ENCODE results near the gene PAMR1.
A peak's percentile ranks its signal among the peaks of the same experiment; 100 is the strongest.

Gene PAMR1

GRCh38 chr11:35418282-35419183, 106.9 kb downstream of the PAMR1 start:
- no peak overlapping the region for H3K9ac ChIP-seq (ENCODE audit: low read length in 5 of 5)
- H3K9me3 ChIP-seq (ENCODE audit: control insufficient read depth in 5 of 5, low read length in 5 of 5) = no peaks in the 10 kb centered on the region
- H3K36me3 ChIP-seq (ENCODE audit: control insufficient read depth in 5 of 5, insufficient read depth in 5 of 5, low read length in 5 of 5) = no peaks in the 10 kb centered on the region
- H3K27me3 ChIP-seq (ENCODE audit: control insufficient read depth in 5 of 5, insufficient read depth in 4 of 5, low read length in 5 of 5) = peaks cover 26 to 64% (median 28%) of the 10 kb centered on the region in 5 donors
- H3K4me1 ChIP-seq (ENCODE audit: control insufficient read depth in 5 of 5, insufficient read depth in 5 of 5, low read length in 5 of 5) = peaks cover 0 to 25% (median 20%) of the 10 kb centered on the region in 5 donors
- H3K27ac ChIP-seq (ENCODE audit: low read depth, low read length) = no peak overlapping the region
- peak overlapping the region in 3 of 5 donors; percentile 51 to 69 (median 67) for H3K4me3 ChIP-seq (ENCODE audit: low read depth in 1 of 5, low read length in 5 of 5)

- Histone ChIP-seq H3K9ac (ENCODE audit: low read length in 5 of 5) (no peak overlapping the region), H3K27me3 (ENCODE audit: control insufficient read depth in 5 of 5, insufficient read depth in 4 of 5, low read length in 5 of 5) (peaks cover 14 to 42% (median 19%) of the 10 kb centered on the region in 5 donors), H3K9me3 (ENCODE audit: control insufficient read depth in 5 of 5, low read length in 5 of 5) (no peaks in the 10 kb centered on the region), H3K27ac (ENCODE audit: low read depth, low read length) (no peak overlapping the region), H3K4me3 (ENCODE audit: low read depth in 1 of 5, low read length in 5 of 5) (no peak overlapping the region), H3K4me1 (ENCODE audit: control insufficient read depth in 5 of 5, insufficient read depth in 5 of 5, low read length in 5 of 5) (peaks cover 0 to 25% (median 20%) of the 10 kb centered on the region in 5 donors), H3K36me3 (ENCODE audit: control insufficient read depth in 5 of 5, insufficient read depth in 5 of 5, low read length in 5 of 5) (no peaks in the 10 kb centered on the region)
Measured at GRCh38 chr11:35415487-35415886, 109.9 kb downstream of the PAMR1 start.

GRCh38 chr11:35414776-35415175, 110.6 kb downstream of the PAMR1 start:
- peaks cover 10 to 36% (median 13%) of the 10 kb centered on the region in 5 donors for H3K27me3 ChIP-seq (ENCODE audit: control insufficient read depth in 5 of 5, insufficient read depth in 4 of 5, low read length in 5 of 5)
- H3K4me3 ChIP-seq (ENCODE audit: low read depth in 1 of 5, low read length in 5 of 5) = no peak overlapping the region
- no peak overlapping the region for H3K27ac ChIP-seq (ENCODE audit: low read depth, low read length)
- peaks cover 0 to 18% (median 13%) of the 10 kb centered on the region in 5 donors for H3K4me1 ChIP-seq (ENCODE audit: control insufficient read depth in 5 of 5, insufficient read depth in 5 of 5, low read length in 5 of 5)
- no peaks in the 10 kb centered on the region for H3K9me3 ChIP-seq (ENCODE audit: control insufficient read depth in 5 of 5, low read length in 5 of 5)
- H3K36me3 ChIP-seq (ENCODE audit: control insufficient read depth in 5 of 5, insufficient read depth in 5 of 5, low read length in 5 of 5) = no peaks in the 10 kb centered on the region
- H3K9ac ChIP-seq (ENCODE audit: low read length in 5 of 5) = no peak overlapping the region

GRCh38 chr11:35414311-35414710, 111.1 kb downstream of the PAMR1 start:
- H3K27me3 ChIP-seq (ENCODE audit: control insufficient read depth in 5 of 5, insufficient read depth in 4 of 5, low read length in 5 of 5) = peaks cover 10 to 33% (median 12%) of the 10 kb centered on the region in 5 donors
- H3K9me3 ChIP-seq (ENCODE audit: control insufficient read depth in 5 of 5, low read length in 5 of 5) = no peaks in the 10 kb centered on the region
- no peaks in the 10 kb centered on the region for H3K36me3 ChIP-seq (ENCODE audit: control insufficient read depth in 5 of 5, insufficient read depth in 5 of 5, low read length in 5 of 5)
- H3K9ac ChIP-seq (ENCODE audit: low read length in 5 of 5) = no peak overlapping the region
- peaks cover 0 to 13% (median 8%) of the 10 kb centered on the region in 5 donors for H3K4me1 ChIP-seq (ENCODE audit: control insufficient read depth in 5 of 5, insufficient read depth in 5 of 5, low read length in 5 of 5)
- no peak overlapping the region for H3K4me3 ChIP-seq (ENCODE audit: low read depth in 1 of 5, low read length in 5 of 5)
- H3K27ac ChIP-seq (ENCODE audit: low read depth, low read length) = no peak overlapping the region

- Histone ChIP-seq H3K4me3 (ENCODE audit: low read depth in 1 of 5, low read length in 5 of 5) (no peak overlapping the region), H3K9ac (ENCODE audit: low read length in 5 of 5) (no peak overlapping the region), H3K27ac (ENCODE audit: low read depth, low read length) (no peak overlapping the region), H3K9me3 (ENCODE audit: control insufficient read depth in 5 of 5, low read length in 5 of 5) (no peaks in the 10 kb centered on the region), H3K27me3 (ENCODE audit: control insufficient read depth in 5 of 5, insufficient read depth in 4 of 5, low read length in 5 of 5) (peaks cover 4 to 26% (median 8%) of the 10 kb centered on the region in 5 donors), H3K4me1 (ENCODE audit: control insufficient read depth in 5 of 5, insufficient read depth in 5 of 5, low read length in 5 of 5) (peaks cover 0 to 6% (median 2%) of the 10 kb centered on the region in 5 donors), H3K36me3 (ENCODE audit: control insufficient read depth in 5 of 5, insufficient read depth in 5 of 5, low read length in 5 of 5) (no peaks in the 10 kb centered on the region)
Measured at GRCh38 chr11:35413598-35413997, 111.8 kb downstream of the PAMR1 start.

- H3K9me3 ChIP-seq (ENCODE audit: control insufficient read depth in 5 of 5, low read length in 5 of 5) = no peaks in the 10 kb centered on the region
- H3K36me3 ChIP-seq (ENCODE audit: control insufficient read depth in 5 of 5, insufficient read depth in 5 of 5, low read length in 5 of 5) = no peaks in the 10 kb centered on the region
- H3K27me3 ChIP-seq (ENCODE audit: control insufficient read depth in 5 of 5, insufficient read depth in 4 of 5, low read length in 5 of 5) = peaks cover 0 to 14% (median 0%) of the 10 kb centered on the region in 5 donors
- H3K27ac ChIP-seq (ENCODE audit: low read depth, low read length) = no peak overlapping the region
- H3K4me3 ChIP-seq (ENCODE audit: low read depth in 1 of 5, low read length in 5 of 5) = no peak overlapping the region
- H3K9ac ChIP-seq (ENCODE audit: low read length in 5 of 5) = no peak overlapping the region
- no peaks in the 10 kb centered on the region for H3K4me1 ChIP-seq (ENCODE audit: control insufficient read depth in 5 of 5, insufficient read depth in 5 of 5, low read length in 5 of 5)
Measured at GRCh38 chr11:35412285-35412684, 113.1 kb downstream of the PAMR1 start.

GRCh38 chr11:35407041-35407440, 118.4 kb downstream of the PAMR1 start:
- Histone ChIP-seq H3K9ac (ENCODE audit: low read length in 5 of 5) (no peak overlapping the region), H3K4me3 (ENCODE audit: low read depth in 1 of 5, low read length in 5 of 5) (no peak overlapping the region), H3K9me3 (ENCODE audit: control insufficient read depth in 5 of 5, low read length in 5 of 5) (no peaks in the 10 kb centered on the region), H3K4me1 (ENCODE audit: control insufficient read depth in 5 of 5, insufficient read depth in 5 of 5, low read length in 5 of 5) (peaks cover 0 to 4% (median 0%) of the 10 kb centered on the region in 5 donors), H3K27ac (ENCODE audit: low read depth, low read length) (no peak overlapping the region), H3K27me3 (ENCODE audit: control insufficient read depth in 5 of 5, insufficient read depth in 4 of 5, low read length in 5 of 5) (peaks cover 0 to 4% (median 0%) of the 10 kb centered on the region in 5 donors), H3K36me3 (ENCODE audit: control insufficient read depth in 5 of 5, insufficient read depth in 5 of 5, low read length in 5 of 5) (no peaks in the 10 kb centered on the region)

GRCh38 chr11:35404388-35404775, 121.0 kb downstream of the PAMR1 start:
- Histone ChIP-seq H3K27ac (ENCODE audit: low read depth, low read length) (no peak overlapping the region), H3K9ac (ENCODE audit: low read length in 5 of 5) (no peak overlapping the region), H3K9me3 (ENCODE audit: control insufficient read depth in 5 of 5, low read length in 5 of 5) (no peaks in the 10 kb centered on the region), H3K36me3 (ENCODE audit: control insufficient read depth in 5 of 5, insufficient read depth in 5 of 5, low read length in 5 of 5) (no peaks in the 10 kb centered on the region), H3K27me3 (ENCODE audit: control insufficient read depth in 5 of 5, insufficient read depth in 4 of 5, low read length in 5 of 5) (peaks cover 0 to 4% (median 0%) of the 10 kb centered on the region in 5 donors), H3K4me1 (ENCODE audit: control insufficient read depth in 5 of 5, insufficient read depth in 5 of 5, low read length in 5 of 5) (peaks cover 0 to 4% (median 0%) of the 10 kb centered on the region in 5 donors), H3K4me3 (ENCODE audit: low read depth in 1 of 5, low read length in 5 of 5) (no peak overlapping the region)

- Histone ChIP-seq H3K27me3 (ENCODE audit: control insufficient read depth in 5 of 5, insufficient read depth in 4 of 5, low read length in 5 of 5) (peaks cover 0 to 4% (median 0%) of the 10 kb centered on the region in 5 donors), H3K27ac (ENCODE audit: low read depth, low read length) (no peak overlapping the region), H3K9me3 (ENCODE audit: control insufficient read depth in 5 of 5, low read length in 5 of 5) (no peaks in the 10 kb centered on the region), H3K4me1 (ENCODE audit: control insufficient read depth in 5 of 5, insufficient read depth in 5 of 5, low read length in 5 of 5) (peaks cover 0 to 4% (median 0%) of the 10 kb centered on the region in 5 donors), H3K4me3 (ENCODE audit: low read depth in 1 of 5, low read length in 5 of 5) (no peak overlapping the region), H3K9ac (ENCODE audit: low read length in 5 of 5) (no peak overlapping the region), H3K36me3 (ENCODE audit: control insufficient read depth in 5 of 5, insufficient read depth in 5 of 5, low read length in 5 of 5) (no peaks in the 10 kb centered on the region)
Measured at GRCh38 chr11:35403765-35404387, 121.5 kb downstream of the PAMR1 start.

All from subcutaneous abdominal adipose tissue (tissue), 5 donors.